ENCODE data around the gene SPACA7.

DNA sequence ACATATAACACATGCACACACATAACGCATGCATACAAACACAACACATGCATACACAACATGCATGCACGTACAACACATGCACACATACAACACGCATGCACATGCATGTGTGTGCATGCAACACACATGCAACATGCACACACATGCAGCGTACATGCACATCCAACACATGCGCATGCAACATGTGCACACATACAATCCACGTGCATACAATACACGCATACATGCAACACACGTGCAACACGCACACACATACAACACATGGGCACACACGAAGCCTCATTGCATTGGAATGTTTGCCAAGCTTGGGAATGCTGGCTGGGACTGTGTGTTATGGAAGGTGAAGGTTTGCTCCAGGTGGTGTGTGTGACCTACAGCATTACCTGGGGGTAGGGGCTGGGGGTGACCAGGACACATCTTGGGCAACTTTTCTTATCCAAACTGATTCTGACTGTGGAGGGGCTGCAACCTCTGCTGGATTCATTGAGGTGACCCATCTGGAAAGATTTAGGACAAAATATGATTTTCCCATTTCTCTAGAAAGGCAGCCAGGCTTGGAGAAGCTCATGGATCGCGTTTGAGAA lies 58.9 kb downstream of the SPACA7 start:
- TF ChIP-seq EZH2phosphoT487 (IDR thresholded peaks at IDR 0.05; ENCODE audit: borderline replicate concordance, low read length) (no peak), EZH2 (IDR thresholded peaks at IDR 0.05; ENCODE audit: low read length, unreplicated experiment) (no peak)
- TF ChIP-seq, protein P1, sequence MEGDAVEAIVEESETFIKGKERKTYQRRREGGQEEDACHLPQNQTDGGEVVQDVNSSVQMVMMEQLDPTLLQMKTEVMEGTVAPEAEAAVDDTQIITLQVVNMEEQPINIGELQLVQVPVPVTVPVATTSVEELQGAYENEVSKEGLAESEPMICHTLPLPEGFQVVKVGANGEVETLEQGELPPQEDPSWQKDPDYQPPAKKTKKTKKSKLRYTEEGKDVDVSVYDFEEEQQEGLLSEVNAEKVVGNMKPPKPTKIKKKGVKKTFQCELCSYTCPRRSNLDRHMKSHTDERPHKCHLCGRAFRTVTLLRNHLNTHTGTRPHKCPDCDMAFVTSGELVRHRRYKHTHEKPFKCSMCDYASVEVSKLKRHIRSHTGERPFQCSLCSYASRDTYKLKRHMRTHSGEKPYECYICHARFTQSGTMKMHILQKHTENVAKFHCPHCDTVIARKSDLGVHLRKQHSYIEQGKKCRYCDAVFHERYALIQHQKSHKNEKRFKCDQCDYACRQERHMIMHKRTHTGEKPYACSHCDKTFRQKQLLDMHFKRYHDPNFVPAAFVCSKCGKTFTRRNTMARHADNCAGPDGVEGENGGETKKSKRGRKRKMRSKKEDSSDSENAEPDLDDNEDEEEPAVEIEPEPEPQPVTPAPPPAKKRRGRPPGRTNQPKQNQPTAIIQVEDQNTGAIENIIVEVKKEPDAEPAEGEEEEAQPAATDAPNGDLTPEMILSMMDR (conservative IDR thresholded peaks at IDR 0.05; ENCODE audit: low read depth, low read length): no peak
